Skeletal muscle tissue (tissue), 4 donors: Measurements from ENCODE around the gene SFTPB. TPM values are rescaled to one million over a fixed set of nuclear protein-coding genes. Genes with fewer than 3 reads are reported as not detected.

Experiments used
- H3K27ac ChIP-seq: one replicate; pipeline ENCODE4 v1.7.0; 2013; ENCODE audit warnings: mild to moderate bottlenecking, low read depth, low read length, inconsistent platforms
- H3K27me3 ChIP-seq, 3 donors: one replicate each; pipeline ENCODE4 v1.7.0; 2013; ENCODE audit warnings: low read length in 3 of 3; ENCODE audit not compliant: control insufficient read depth in 3 of 3, insufficient read depth in 3 of 3
- H3K36me3 ChIP-seq, 3 donors: one replicate each; pipeline ENCODE4 v1.7.0; 2013; ENCODE audit warnings: low read length in 3 of 3; ENCODE audit not compliant: control insufficient read depth in 3 of 3, insufficient read depth in 3 of 3
- H3K4me1 ChIP-seq, 3 donors: one replicate each; pipeline ENCODE4 v1.7.0; 2013; ENCODE audit warnings: low read length in 3 of 3, mild to moderate bottlenecking in 3 of 3; ENCODE audit not compliant: control insufficient read depth in 3 of 3, insufficient read depth in 3 of 3
- H3K4me3 ChIP-seq, 3 donors: one replicate each; pipeline ENCODE4 v1.7.0; 2013; ENCODE audit warnings: low read length in 3 of 3
- H3K9ac ChIP-seq, 3 donors: one replicate each; pipeline ENCODE4 v1.7.0; 2013; ENCODE audit warnings: low read length in 3 of 3, mild to moderate bottlenecking in 3 of 3, moderate library complexity in 2 of 3, low read depth in 1 of 3
- H3K9me3 ChIP-seq, 3 donors: one replicate each; pipeline ENCODE4 v1.7.0; 2013; ENCODE audit warnings: low read length in 3 of 3; ENCODE audit not compliant: control insufficient read depth in 3 of 3
- total RNA-seq: library from RNA; depleted of rRNA; stranded (reverse); fragments of >200 nt; gene quantifications from one replicate; pipeline ENCODE4 v1.2.3, GENCODE V29; 2014
- donor health status: Osteomylitis.

The SFTPB gene
- total RNA-seq, 1 donor from 2014 or later = not detected

DNA sequence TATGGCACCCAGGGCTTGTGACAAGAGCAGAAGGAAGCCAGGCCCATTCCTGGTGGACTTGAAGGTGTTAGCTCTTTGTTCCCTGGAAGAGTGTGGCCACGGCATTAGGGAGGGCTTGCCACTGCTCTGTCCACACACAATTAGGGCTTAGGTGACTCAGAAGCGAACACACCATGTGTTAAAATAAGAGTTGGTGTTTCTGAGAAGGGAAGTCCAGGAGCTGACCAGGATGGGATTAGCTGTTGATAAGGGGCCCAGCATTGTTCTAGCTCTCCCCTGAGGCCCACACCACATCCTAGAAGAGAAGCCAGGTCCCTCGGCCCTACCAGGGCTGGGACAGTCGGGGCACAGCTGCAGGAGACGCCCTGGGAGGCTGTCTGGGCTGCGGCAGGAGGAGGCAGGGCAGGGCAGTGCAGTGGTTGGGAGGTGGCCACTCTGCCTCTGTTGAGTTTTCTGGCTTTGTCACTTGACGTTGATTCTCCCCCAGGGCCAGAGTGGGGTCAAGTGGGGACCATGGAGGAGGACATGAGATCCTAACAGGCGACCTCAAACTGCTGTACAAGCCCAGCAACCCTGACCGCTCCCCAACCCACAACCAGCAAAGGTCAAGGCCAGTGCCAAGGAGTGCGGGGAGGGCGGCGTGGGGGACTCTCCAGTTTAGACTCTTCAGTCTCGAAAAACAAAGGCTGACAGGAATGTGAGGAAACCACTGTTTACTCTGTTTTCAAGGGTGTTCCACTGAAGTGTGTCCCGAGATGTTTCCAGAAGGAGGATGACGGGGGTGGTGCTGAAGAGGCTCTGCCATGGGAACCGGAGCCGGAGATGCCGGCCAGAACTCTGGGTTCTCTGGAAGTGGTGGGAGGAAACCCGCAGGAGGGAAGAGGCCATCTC is 42.9 kb upstream of the SFTPB start:
- peak overlapping the region; percentile 58 for H3K27ac ChIP-seq
- H3K27me3 ChIP-seq = no peaks in the 10 kb centered on the region
- H3K9ac ChIP-seq = peak overlapping the region in 2 of 3 donors; percentile 16 to 30
- peaks cover 53 to 62% (median 59%) of the 10 kb centered on the region in 3 donors for H3K4me1 ChIP-seq
- no peaks in the 10 kb centered on the region for H3K36me3 ChIP-seq
- peak overlapping the region in 1 of 3 donors; percentile 35 for H3K4me3 ChIP-seq
- H3K9me3 ChIP-seq = no peaks in the 10 kb centered on the region

DNA sequence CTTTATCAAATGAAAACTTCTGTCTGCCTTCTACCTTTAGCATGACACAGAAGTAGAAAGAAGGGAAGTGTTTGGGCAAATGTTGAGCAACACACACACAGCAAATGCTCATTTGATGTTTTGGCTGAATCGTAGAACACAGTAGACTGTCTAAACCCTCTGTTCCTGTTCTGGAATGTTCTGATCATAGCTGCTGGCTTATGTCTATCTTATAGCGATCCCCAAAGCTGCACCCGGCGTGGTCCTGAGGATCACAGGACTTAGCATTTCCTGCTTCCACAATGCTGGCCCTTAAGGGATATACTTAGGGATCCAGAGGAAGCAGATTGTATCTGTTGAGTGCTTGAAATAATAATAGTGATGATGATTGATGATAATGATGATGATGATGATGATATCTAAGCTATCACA is 41.4 kb upstream of the SFTPB start:
- H3K36me3 ChIP-seq = no peaks in the 10 kb centered on the region
- no peaks in the 10 kb centered on the region for H3K9me3 ChIP-seq
- H3K4me3 ChIP-seq = no peak overlapping the region
- no peaks in the 10 kb centered on the region for H3K27me3 ChIP-seq
- peak overlapping the region in 1 of 3 donors; percentile 36 for H3K9ac ChIP-seq
- H3K4me1 ChIP-seq = peaks cover 65 to 70% (median 67%) of the 10 kb centered on the region in 3 donors
- peak overlapping the region; percentile 3 for H3K27ac ChIP-seq

DNA sequence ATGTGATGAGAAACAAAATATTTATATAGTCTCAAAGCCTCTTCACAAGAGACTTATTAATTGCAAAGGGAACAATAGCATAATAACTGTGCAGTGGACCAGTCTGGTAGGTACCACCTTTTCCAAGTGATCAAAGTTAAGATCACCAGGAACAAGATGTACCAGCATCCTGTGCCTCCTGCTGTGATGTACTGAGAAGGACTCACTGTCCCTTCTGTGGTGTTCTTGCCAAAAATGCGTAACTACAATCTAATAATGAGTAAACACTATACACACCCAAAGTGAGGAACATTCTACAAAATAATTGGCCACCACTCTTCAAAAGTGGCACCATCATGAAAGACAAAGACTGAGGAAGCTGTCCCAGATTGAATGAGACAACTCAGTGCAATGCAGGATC is 40.6 kb upstream of the SFTPB start:
- Histone ChIP-seq H3K4me3 (no peak overlapping the region), H3K9me3 (no peaks in the 10 kb centered on the region), H3K9ac (no peak overlapping the region), H3K27ac (peak overlapping the region; percentile 3), H3K27me3 (no peaks in the 10 kb centered on the region), H3K4me1 (peaks cover 63 to 65% (median 64%) of the 10 kb centered on the region in 3 donors), H3K36me3 (no peaks in the 10 kb centered on the region)

DNA sequence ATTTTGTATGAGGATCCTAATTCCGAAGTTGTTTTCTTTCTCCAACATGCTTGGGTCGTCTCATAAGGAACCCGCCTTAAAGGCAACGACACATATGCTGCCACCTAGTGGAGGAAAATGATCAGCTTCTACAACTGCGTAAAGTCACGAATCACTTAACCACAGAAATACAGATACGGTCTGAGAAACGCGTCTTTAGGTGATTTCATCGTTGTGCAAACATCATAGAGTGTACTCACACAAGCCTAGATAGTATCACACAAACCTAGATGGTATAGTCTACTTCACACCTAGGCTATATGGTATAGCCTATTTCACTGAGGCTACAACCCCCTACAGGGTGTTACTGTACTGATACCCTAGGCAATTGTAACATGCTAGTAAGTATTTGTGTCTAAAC is 39.3 kb upstream of the SFTPB start:
- Histone ChIP-seq H3K27me3 (no peaks in the 10 kb centered on the region), H3K36me3 (no peaks in the 10 kb centered on the region), H3K9me3 (no peaks in the 10 kb centered on the region), H3K9ac (no peak overlapping the region), H3K4me1 (peaks cover 52 to 57% (median 53%) of the 10 kb centered on the region in 3 donors), H3K27ac (peak overlapping the region; percentile 78), H3K4me3 (no peak overlapping the region)

DNA sequence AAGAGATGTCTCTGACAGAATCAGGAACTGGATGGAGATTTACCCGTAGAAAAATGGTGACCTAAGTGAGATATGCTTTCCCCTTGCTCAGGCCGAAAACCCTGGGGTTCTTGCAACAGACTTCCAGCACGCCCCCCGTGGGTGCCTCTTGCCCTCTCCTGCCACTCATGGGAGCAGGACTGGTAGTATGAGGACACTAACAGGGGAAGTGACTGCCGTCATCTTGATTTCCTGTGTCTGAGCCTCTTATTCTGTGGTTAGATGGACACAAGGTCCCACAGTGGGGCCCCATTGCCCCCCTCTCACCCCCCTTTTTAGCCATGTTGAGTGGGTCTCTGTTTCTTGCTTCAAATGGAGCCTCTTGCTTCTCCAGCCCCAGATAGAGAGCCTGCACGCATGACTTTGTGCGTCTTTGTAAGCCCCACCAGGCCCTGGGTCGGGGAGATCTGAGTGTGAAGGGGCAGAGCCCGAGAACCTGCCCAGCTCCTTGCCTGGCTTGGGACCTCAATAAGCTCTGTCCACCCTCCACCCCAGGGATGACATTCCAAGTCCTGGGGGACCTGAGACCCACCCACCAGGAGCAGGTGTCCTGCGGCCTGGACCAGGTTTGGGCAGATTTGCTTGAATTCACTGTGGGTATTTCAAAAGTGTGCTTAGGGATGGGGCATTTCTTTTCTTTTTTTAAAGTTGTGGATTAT is 38.7 kb upstream of the SFTPB start:
- no peaks in the 10 kb centered on the region for H3K36me3 ChIP-seq
- H3K27ac ChIP-seq = peak overlapping the region; percentile 78
- H3K4me3 ChIP-seq = peak overlapping the region in 1 of 3 donors; percentile 15
- H3K27me3 ChIP-seq = no peaks in the 10 kb centered on the region
- H3K9ac ChIP-seq = peak overlapping the region in 2 of 3 donors; percentile 7 to 41
- peaks cover 48 to 56% (median 51%) of the 10 kb centered on the region in 3 donors for H3K4me1 ChIP-seq
- no peaks in the 10 kb centered on the region for H3K9me3 ChIP-seq

DNA sequence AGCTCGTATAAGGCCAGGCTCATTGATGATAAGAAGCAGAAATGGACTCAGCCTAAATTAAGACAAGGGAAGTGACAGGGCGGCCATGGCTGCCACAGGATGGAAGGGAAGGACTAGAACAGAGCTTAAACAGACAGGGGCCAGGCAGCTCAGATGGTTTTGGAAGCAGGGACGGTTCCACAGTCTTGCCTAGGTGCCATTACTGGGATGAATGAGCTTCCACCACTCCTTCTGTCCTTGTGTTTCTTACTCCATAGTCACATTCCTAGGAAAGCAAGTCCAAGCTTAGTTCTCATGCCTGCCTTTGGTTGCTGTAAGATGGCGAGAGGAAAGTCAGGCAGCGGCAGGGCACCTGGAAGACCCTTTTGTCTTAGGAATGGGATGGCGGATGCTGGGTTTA is 38.1 kb upstream of the SFTPB start:
- H3K4me3 ChIP-seq = no peak overlapping the region
- no peaks in the 10 kb centered on the region for H3K9me3 ChIP-seq
- H3K4me1 ChIP-seq = peaks cover 43 to 49% (median 45%) of the 10 kb centered on the region in 3 donors
- peak overlapping the region; percentile 78 for H3K27ac ChIP-seq
- H3K9ac ChIP-seq = no peak overlapping the region
- H3K36me3 ChIP-seq = no peaks in the 10 kb centered on the region
- no peaks in the 10 kb centered on the region for H3K27me3 ChIP-seq

DNA sequence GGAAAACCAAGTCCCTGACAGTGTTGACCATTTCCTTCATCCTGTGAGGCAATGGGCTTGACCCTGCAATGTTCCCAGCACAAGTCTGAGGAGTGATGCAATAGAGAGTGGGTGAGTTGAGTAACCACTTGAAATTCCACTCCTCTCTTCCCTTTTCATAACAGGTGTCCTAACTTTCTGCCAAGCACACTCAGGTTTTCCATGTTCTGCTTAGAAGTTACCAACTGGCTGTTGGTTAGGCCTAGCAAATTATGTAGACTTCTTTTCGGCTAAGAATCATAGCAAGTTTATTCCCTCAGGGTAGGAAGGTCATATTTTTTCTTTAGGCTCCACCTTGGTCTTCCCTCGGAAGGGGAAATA is 37.7 kb upstream of the SFTPB start:
- H3K36me3 ChIP-seq = no peaks in the 10 kb centered on the region
- no peaks in the 10 kb centered on the region for H3K9me3 ChIP-seq
- H3K27ac ChIP-seq = peak overlapping the region; percentile 78
- H3K9ac ChIP-seq = no peak overlapping the region
- H3K4me3 ChIP-seq = peak overlapping the region in 1 of 3 donors; percentile 1
- peaks cover 42 to 45% (median 42%) of the 10 kb centered on the region in 3 donors for H3K4me1 ChIP-seq
- H3K27me3 ChIP-seq = no peaks in the 10 kb centered on the region

DNA sequence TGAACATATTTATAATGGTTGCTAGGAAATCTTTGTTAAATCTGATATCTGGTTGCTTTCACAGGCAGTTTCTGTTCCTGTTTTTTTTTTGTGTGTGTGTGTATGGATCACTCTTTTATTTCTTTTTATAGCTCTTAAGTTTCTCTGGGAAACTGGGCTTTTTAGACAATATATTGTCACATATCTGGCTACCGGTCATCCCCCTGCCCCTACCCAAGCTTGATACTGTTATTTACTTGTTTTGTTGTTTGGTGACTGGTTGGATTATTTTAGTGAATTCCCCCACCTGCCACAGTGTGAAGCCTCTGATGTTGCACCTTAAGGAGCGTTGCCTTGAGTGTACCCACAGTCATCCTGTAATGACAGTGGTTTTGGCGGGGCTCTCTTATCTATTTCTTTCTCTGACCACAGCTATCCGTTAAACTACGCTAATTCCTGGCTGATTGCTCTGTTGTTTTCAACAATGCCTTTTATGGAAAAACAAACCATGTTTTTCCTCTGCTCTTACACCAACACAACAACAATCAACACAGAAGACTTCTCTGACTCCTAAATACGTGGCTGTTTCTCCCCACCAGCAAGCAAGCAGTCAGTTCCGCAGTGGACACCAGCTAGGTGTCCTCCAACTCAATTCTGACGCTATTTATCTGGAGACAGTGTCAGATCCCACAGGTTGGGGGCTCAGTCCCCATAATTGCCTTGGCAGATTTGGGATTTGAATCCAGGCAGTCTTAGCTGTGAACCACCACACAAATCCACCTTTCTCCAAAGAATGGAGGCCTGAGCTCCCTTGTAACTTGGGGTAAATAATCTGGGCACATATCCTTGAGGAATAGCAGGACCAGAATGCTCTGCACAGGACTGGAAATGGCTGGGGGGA is 37.0 kb upstream of the SFTPB start:
- H3K27me3 ChIP-seq = no peaks in the 10 kb centered on the region
- H3K4me1 ChIP-seq = peaks cover 35 to 39% (median 35%) of the 10 kb centered on the region in 3 donors
- H3K9me3 ChIP-seq = no peaks in the 10 kb centered on the region
- H3K27ac ChIP-seq = peak overlapping the region; percentile 78
- H3K9ac ChIP-seq = peak overlapping the region in 1 of 3 donors; percentile 17
- no peaks in the 10 kb centered on the region for H3K36me3 ChIP-seq
- H3K4me3 ChIP-seq = peak overlapping the region in 2 of 3 donors; percentile 1 to 12

DNA sequence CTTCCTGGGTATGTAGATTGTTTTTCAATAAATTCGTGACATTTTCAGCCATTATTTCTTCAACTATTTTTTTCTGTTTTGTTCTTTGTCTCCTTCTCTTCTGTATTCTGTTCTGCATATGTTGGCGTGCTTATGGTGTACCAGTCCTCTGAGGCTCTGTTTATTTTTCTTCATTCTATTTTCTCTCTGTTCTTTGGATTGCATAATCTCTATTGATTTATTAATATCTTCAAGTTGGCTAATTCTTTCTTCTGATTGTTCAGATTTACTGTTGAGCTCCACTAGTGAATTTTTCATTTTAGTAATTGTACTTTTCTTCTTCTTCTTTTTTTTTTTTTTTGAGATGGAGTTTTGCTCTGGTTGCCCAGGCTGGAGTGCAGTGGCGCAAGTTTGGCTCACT is 36.0 kb upstream of the SFTPB start:
- H3K27me3 ChIP-seq = no peaks in the 10 kb centered on the region
- no peaks in the 10 kb centered on the region for H3K36me3 ChIP-seq
- no peak overlapping the region for H3K4me3 ChIP-seq
- H3K9ac ChIP-seq = no peak overlapping the region
- H3K9me3 ChIP-seq = no peaks in the 10 kb centered on the region
- H3K27ac ChIP-seq = no peak overlapping the region
- peaks cover 28 to 32% (median 31%) of the 10 kb centered on the region in 3 donors for H3K4me1 ChIP-seq
